Astrocyte (in vitro differentiated cells and primary cell): Measurements from ENCODE around the gene G6PC1.
"Not testable (repeated sequence)": the region's sequence is repeated elsewhere in the genome, so short reads cannot be mapped to it uniquely, and the experiment has no call there.

Experiments
- CTCF ChIP-seq: IDR thresholded peaks from 2 replicates; pipeline ENCODE4 v1.5.1; 2011; ENCODE audit warnings: low read depth, mild to moderate bottlenecking, inconsistent platforms, low read length, moderate library complexity; ENCODE audit not compliant: insufficient read depth
- EZH2 ChIP-seq: IDR thresholded peaks from 2 replicates; pipeline ENCODE4 v1.6.1; 2012; ENCODE audit warnings: mild to moderate bottlenecking, low read length, inconsistent platforms; ENCODE audit not compliant: insufficient read depth

DNA sequence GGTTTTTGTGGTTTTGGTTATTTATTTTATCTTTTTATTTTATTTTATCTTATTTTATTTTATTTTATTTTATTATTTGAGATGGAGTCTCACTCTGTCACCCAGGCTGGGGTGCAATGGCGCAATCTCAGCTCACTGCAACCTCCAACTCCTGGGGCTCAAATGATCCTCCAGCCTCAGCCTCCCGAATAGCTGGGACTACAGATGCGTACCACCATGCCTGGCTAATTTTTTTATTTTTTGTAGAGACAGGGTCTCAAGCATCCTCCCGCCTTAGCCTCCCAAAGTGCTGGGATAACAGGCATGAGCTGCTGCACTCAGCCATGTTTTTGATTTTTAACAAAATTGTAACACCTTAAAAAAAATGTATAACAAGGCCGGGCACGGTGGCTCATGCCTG, 14.7 kb downstream of the G6PC1 start:
- not testable (repeated sequence) for TF ChIP-seq CTCF, EZH2
